PC-9 (cell line): ENCODE measurements around the gene RNF225. TPM values are rescaled to one million over a fixed set of nuclear protein-coding genes. Genes with fewer than 3 reads are reported as not detected.

Source experiments
- BruUV-seq: library from RNA; stranded (reverse); fragments of 400-500 nt; replicated peaks from 2 replicates; lab custom pipeline; 2021; lab: Mats Ljungman, UMichigan
- CTCF ChIA-PET: fragments of 300-600 bp; sonication (Branson Sonifier 250); formaldehyde crosslinking; loops from one replicate; lab custom pipeline; 2022; ENCODE audit warnings: antibody characterized with exemption; lab: Charles Lee
- POLR2A ChIA-PET: fragments of 300-600 bp; sonication (Branson Sonifier 250); formaldehyde crosslinking; loops from one replicate; lab custom pipeline; 2022; ENCODE audit warnings: antibody characterized with exemption; ENCODE audit not compliant: unreplicated experiment; lab: Charles Lee
- DNase-seq, 2 experiments: peaks; one replicate each; pipeline versions ENCODE4 v3.0.0 to v3.0.0-alpha.2; 2015 to 2022; ENCODE audit warnings: mixed read lengths in 1 of 2
- H2AFZ ChIP-seq: fragments of 200-600 bp; sonication (generic); 2 replicates; pipeline ENCODE4 v1.8.1; 2017; ENCODE audit warnings: antibody characterized with exemption
- H3F3A ChIP-seq: fragments of 200-600 bp; sonication (generic); 2 replicates; pipeline ENCODE4 v1.8.1; 2017; ENCODE audit warnings: antibody characterized with exemption, mild to moderate bottlenecking, low read depth; ENCODE audit not compliant: insufficient read depth
- H3K27ac ChIP-seq: fragments of 200-600 bp; sonication (generic); 2 replicates; pipeline ENCODE4 v1.6.1; 2016; ENCODE audit warnings: mixed run types
- H3K27me3 ChIP-seq: fragments of 200-600 bp; sonication (generic); 2 replicates; pipeline ENCODE4 v1.6.1; 2016; ENCODE audit warnings: low read depth, mixed run types; ENCODE audit not compliant: insufficient read depth
- H3K36me3 ChIP-seq: fragments of 200-600 bp; sonication (generic); 2 replicates; pipeline ENCODE4 v1.6.1; 2016; ENCODE audit warnings: low read depth, mixed run types
- H3K4me1 ChIP-seq: fragments of 200-600 bp; sonication (generic); replicated peaks from 2 replicates; pipeline ENCODE4 v1.6.1; 2016; ENCODE audit warnings: mixed run types; ENCODE audit not compliant: insufficient read depth
- H3K4me2 ChIP-seq: fragments of 200-600 bp; sonication (generic); 2 replicates; pipeline ENCODE4 v1.6.1; 2017; ENCODE audit warnings: mixed run types
- H3K4me3 ChIP-seq: fragments of 200-600 bp; sonication (generic); 2 replicates; pipeline ENCODE4 v1.6.1; 2016; ENCODE audit warnings: mixed run types
- H3K79me2 ChIP-seq: fragments of 200-600 bp; sonication (generic); 2 replicates; pipeline ENCODE4 v1.6.1; 2017; ENCODE audit warnings: low read depth, mixed run types
- H3K9me2 ChIP-seq: fragments of 200-600 bp; sonication (generic); 2 replicates; pipeline ENCODE4 v1.8.1; 2017; ENCODE audit warnings: mild to moderate bottlenecking; ENCODE audit not compliant: insufficient read depth
- H3K9me3 ChIP-seq: fragments of 200-600 bp; sonication (generic); 2 replicates; pipeline ENCODE4 v1.8.1; 2016; ENCODE audit warnings: low read depth; ENCODE audit not compliant: insufficient read depth
- H4K20me1 ChIP-seq: fragments of 200-600 bp; sonication (generic); 2 replicates; pipeline ENCODE4 v1.8.1; 2017; ENCODE audit not compliant: insufficient read depth
- CTCF ChIP-seq: fragments of 200-600 bp; sonication (generic); conservative IDR thresholded peaks from 2 replicates; pipeline ENCODE4 v1.6.1; 2017; ENCODE audit warnings: mixed run types, antibody characterized with exemption, mild to moderate bottlenecking, moderate library complexity
- EZH2 ChIP-seq: fragments of 200-600 bp; sonication (generic); IDR thresholded peaks from 2 replicates; pipeline ENCODE4 v1.8.0; 2017; ENCODE audit warnings: antibody characterized with exemption, low read depth
- intact Hi-C: fragments of 100-400 bp; cut with micrococcal nuclease; formaldehyde crosslinking; loops from one replicate; pipeline ENCODE4 v1.10.0; 2022; ENCODE audit not compliant: unreplicated experiment
- total RNA-seq: library from RNA; stranded (reverse); gene quantifications from 2 replicates; pipeline ENCODE4 v1.2.3, GENCODE V29; 2021

RNF225 gene
- total RNA-seq, 1 experiment from 2014 or later: 0.61 TPM

- no peaks in the 10 kb centered on the region for H3K27me3 ChIP-seq
- DNase-seq: no peak
- H3F3A ChIP-seq: no peaks in the 10 kb centered on the region
- CTCF ChIA-PET: no interaction called here
- intact Hi-C loops: no loop called here
- H3K36me3 ChIP-seq: no peaks in the 10 kb centered on the region
- no peaks in the 10 kb centered on the region for H4K20me1 ChIP-seq
- H3K4me1 ChIP-seq: no peaks in the 10 kb centered on the region
- POLR2A ChIA-PET: no interaction called here
- no peak overlapping the region for H3K4me3 ChIP-seq
- no peak overlapping the region for H3K27ac ChIP-seq
- no peak overlapping the region for H3K4me2 ChIP-seq
- H2AFZ ChIP-seq: no peak overlapping the region
- BruUV-seq: no TSS peak
- no peaks in the 10 kb centered on the region for H3K9me3 ChIP-seq
- H3K9me2 ChIP-seq: no peaks in the 10 kb centered on the region
- peaks cover 3% of the 10 kb centered on the region for H3K79me2 ChIP-seq
- no peak for TF ChIP-seq EZH2
- no peak for TF ChIP-seq CTCF
These were observed 39.3 kb upstream of the RNF225 start for GRCh38 chr19:58355908-58356765.

- H3K4me2 ChIP-seq: no peak overlapping the region
- H3K4me3 ChIP-seq: no peak overlapping the region
- H3K27ac ChIP-seq: no peak overlapping the region
- H4K20me1 ChIP-seq: no peaks in the 10 kb centered on the region
- DNase-seq: no peak
- no peaks in the 10 kb centered on the region for H3K9me3 ChIP-seq
- intact Hi-C loops: no loop called here
- H3K79me2 ChIP-seq: peaks cover 8% of the 10 kb centered on the region
- H2AFZ ChIP-seq: no peak overlapping the region
- no peaks in the 10 kb centered on the region for H3K36me3 ChIP-seq
- ChIA-PET CTCF (no interaction called here), POLR2A (no interaction called here)
- H3K27me3 ChIP-seq: no peaks in the 10 kb centered on the region
- no TSS peak for BruUV-seq
- H3K4me1 ChIP-seq: no peaks in the 10 kb centered on the region
- H3K9me2 ChIP-seq: no peaks in the 10 kb centered on the region
- TF ChIP-seq CTCF (no peak), EZH2 (no peak)
- no peaks in the 10 kb centered on the region for H3F3A ChIP-seq
These were observed 38.5 kb upstream of the RNF225 start for GRCh38 chr19:58356766-58357480.

- H3K27ac ChIP-seq: no peak overlapping the region
- H3K4me2 ChIP-seq: no peak overlapping the region
- no peak overlapping the region for H3K4me3 ChIP-seq
- H3K79me2 ChIP-seq: peaks cover 8% of the 10 kb centered on the region
- no peaks in the 10 kb centered on the region for H3K9me3 ChIP-seq
- H2AFZ ChIP-seq: no peak overlapping the region
- BruUV-seq: no TSS peak
- no peaks in the 10 kb centered on the region for H3K4me1 ChIP-seq
- POLR2A ChIA-PET: no interaction called here
- CTCF ChIA-PET: no interaction called here
- intact Hi-C loops: no loop called here
- no peaks in the 10 kb centered on the region for H3K36me3 ChIP-seq
- H3F3A ChIP-seq: no peaks in the 10 kb centered on the region; the same call in 1 of the 2 replicates
- H3K27me3 ChIP-seq: no peaks in the 10 kb centered on the region
- TF ChIP-seq EZH2 (no peak), CTCF (no peak)
- no peaks in the 10 kb centered on the region for H3K9me2 ChIP-seq
- no peak for DNase-seq
- H4K20me1 ChIP-seq: no peaks in the 10 kb centered on the region
These were observed 37.8 kb upstream of the RNF225 start for GRCh38 chr19:58357481-58358145.
